Measurements from ENCODE around the gene ARHGAP28. TPM values are rescaled to one million over a fixed set of nuclear protein-coding genes. Genes with fewer than 3 reads are reported as not detected.

ARHGAP28 gene
- total RNA-seq, 2 donors from 2014 or later: 110 to 133 TPM

DNA sequence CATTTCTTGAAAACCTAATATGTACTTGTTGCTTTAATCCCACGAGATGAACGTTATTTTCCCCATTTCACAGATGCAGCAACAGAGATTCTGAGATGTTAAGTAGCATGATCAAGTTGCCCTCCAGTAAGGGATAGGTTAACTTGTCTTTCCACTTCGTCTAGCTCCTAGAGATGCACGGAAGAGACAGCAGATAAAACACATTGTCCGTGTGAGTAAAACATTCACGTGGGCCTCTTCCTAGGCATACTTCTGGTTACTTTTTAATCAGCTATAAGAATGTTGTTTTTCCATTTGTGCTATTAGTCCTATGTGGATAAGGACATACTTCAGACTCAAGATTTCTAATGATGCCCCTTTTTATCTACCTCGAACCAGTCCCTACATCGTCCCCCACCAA, 1.2 kb upstream of the ARHGAP28 start:
- Mint-ChIP-seq H3K27me3 (ENCODE audit: insufficient read depth) (no peaks in the 10 kb centered on the region), H3K9me3 (no peaks in the 10 kb centered on the region), H3K4me3 (peak overlapping the region; percentile 80), H3K4me1 (peaks cover 40% of the 10 kb centered on the region), H3K27ac (peak overlapping the region; percentile 99), H3K36me3 (ENCODE audit: low read depth) (no peaks in the 10 kb centered on the region)
- Histone ChIP-seq H3K9me3 (ENCODE audit: control insufficient read depth, low read length) (no peaks in the 10 kb centered on the region), H3K4me1 (ENCODE audit: control insufficient read depth, insufficient read depth, low read length) (peaks cover 5% of the 10 kb centered on the region), H3K36me3 (ENCODE audit: control insufficient read depth, insufficient read depth, low read length) (no peaks in the 10 kb centered on the region), H3K4me3 (ENCODE audit: low read length) (peak overlapping the region; percentile 92), H3K27me3 (ENCODE audit: control insufficient read depth, insufficient read depth, low read length, poor library complexity, severe bottlenecking) (no peaks in the 10 kb centered on the region), H3K9ac (ENCODE audit: extremely low read depth, low read length, poor library complexity, severe bottlenecking) (peak overlapping the region; percentile 84), H3K27ac (ENCODE audit: low read depth, low read length) (no peak overlapping the region)
- WGBS, 2 experiments (ENCODE audit: insufficient coverage in 1 of 2, insufficient read length in 1 of 2): 71 to 78% methylated on average over 7 to 8 of the region's 8 CpGs
- TF ChIP-seq, protein P1, sequence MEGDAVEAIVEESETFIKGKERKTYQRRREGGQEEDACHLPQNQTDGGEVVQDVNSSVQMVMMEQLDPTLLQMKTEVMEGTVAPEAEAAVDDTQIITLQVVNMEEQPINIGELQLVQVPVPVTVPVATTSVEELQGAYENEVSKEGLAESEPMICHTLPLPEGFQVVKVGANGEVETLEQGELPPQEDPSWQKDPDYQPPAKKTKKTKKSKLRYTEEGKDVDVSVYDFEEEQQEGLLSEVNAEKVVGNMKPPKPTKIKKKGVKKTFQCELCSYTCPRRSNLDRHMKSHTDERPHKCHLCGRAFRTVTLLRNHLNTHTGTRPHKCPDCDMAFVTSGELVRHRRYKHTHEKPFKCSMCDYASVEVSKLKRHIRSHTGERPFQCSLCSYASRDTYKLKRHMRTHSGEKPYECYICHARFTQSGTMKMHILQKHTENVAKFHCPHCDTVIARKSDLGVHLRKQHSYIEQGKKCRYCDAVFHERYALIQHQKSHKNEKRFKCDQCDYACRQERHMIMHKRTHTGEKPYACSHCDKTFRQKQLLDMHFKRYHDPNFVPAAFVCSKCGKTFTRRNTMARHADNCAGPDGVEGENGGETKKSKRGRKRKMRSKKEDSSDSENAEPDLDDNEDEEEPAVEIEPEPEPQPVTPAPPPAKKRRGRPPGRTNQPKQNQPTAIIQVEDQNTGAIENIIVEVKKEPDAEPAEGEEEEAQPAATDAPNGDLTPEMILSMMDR (conservative IDR thresholded peaks at IDR 0.05): no peak
- no peak for DNase-seq

DNA sequence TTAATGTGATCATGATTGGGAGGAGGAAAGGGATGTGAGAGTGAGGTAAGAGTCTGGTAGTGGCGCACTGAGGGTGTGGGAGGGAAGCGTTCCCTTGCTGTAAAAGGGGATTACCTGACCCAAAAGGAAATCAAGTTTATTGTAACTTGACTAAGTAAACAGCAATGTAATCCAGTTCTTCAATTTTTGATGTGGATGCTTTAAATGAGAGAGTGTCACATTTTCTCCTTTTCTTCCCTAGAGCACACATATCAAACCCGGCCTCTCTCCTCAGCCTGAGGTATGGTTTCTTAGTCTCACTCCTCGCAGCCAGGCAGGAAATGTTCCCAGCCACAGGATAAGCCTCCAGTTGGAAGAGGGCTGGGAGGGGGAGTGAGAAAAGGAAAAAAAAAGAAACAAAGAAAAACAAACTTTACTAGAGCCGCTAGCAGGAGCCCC, 688 bp upstream of the ARHGAP28 start:
- H3K9ac ChIP-seq (ENCODE audit: extremely low read depth, low read length, poor library complexity, severe bottlenecking): peak overlapping the region; percentile 84
- 17% methylated on average over 5 of the region's 5 CpGs; no CpG with 5 or more reads in 1 of the 2 experiments for WGBS, 2 experiments (ENCODE audit: insufficient coverage in 1 of 2, insufficient read length in 1 of 2)
- Mint-ChIP-seq H3K36me3 (ENCODE audit: low read depth) (no peaks in the 10 kb centered on the region), H3K27ac (peak overlapping the region; percentile 99), H3K27me3 (ENCODE audit: insufficient read depth) (no peaks in the 10 kb centered on the region), H3K9me3 (no peaks in the 10 kb centered on the region), H3K4me3 (peak overlapping the region; percentile 80), H3K4me1 (peaks cover 44% of the 10 kb centered on the region)
- no peak for DNase-seq
- peaks cover 5% of the 10 kb centered on the region for H3K4me1 ChIP-seq (ENCODE audit: control insufficient read depth, insufficient read depth, low read length)
- peak overlapping the region; percentile 96 for H3K27ac ChIP-seq (ENCODE audit: low read depth, low read length)
- no peaks in the 10 kb centered on the region for H3K27me3 ChIP-seq (ENCODE audit: control insufficient read depth, insufficient read depth, low read length, poor library complexity, severe bottlenecking)
- H3K4me3 ChIP-seq (ENCODE audit: low read length): peak overlapping the region; percentile 92
- TF ChIP-seq, protein P1 (conservative IDR thresholded peaks at IDR 0.05): no peak
- H3K36me3 ChIP-seq (ENCODE audit: control insufficient read depth, insufficient read depth, low read length): no peaks in the 10 kb centered on the region
- H3K9me3 ChIP-seq (ENCODE audit: control insufficient read depth, low read length): no peaks in the 10 kb centered on the region

DNA sequence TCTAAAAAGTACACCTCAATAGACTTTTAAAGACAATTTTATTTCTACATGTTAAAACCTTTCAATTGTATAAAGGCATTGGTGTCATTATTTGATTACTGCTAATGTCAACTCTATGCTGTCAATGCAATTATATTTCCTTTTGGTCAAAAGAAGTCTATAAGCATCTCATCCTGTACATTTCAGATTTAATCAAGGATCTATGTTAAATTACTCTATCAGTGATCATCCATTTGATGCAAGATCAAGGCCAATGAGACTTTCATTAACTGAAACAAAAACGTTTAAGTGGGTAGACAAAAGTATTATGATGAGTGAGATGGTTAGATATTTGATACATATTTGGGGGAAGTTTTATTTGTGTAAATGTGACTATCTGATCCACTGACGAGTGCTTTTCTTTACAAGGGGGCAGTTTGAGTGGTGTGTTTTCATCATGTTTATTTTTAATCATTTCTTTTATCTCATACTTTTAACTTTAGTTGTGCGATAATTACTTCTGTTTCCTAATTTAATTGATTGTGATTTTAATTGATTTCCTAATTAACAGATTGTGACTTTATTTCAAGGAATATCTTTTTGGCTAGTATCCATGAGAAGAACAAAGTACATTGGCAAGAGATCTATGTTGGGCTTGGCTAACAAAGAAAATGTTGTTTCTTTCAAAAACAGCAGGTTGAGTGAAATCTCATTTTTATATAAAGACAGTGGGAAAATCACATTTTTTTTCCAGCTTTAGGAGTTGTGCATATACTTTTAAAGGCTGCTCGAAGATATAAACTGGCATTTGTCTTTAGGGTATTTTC, 1.1 kb downstream of the ARHGAP28 start:
- no peak for DNase-seq
- TF ChIP-seq, protein P1 (conservative IDR thresholded peaks at IDR 0.05): no peak
- H3K36me3 ChIP-seq (ENCODE audit: control insufficient read depth, insufficient read depth, low read length): no peaks in the 10 kb centered on the region
- peak overlapping the region; percentile 80 for H3K4me3 Mint-ChIP-seq
- H3K9ac ChIP-seq (ENCODE audit: extremely low read depth, low read length, poor library complexity, severe bottlenecking): peak overlapping the region; percentile 84
- no peak overlapping the region for H3K27ac ChIP-seq (ENCODE audit: low read depth, low read length)
- H3K27ac Mint-ChIP-seq: peak overlapping the region; percentile 71
- no peaks in the 10 kb centered on the region for H3K9me3 ChIP-seq (ENCODE audit: control insufficient read depth, low read length)
- no peaks in the 10 kb centered on the region for H3K27me3 ChIP-seq (ENCODE audit: control insufficient read depth, insufficient read depth, low read length, poor library complexity, severe bottlenecking)
- peaks cover 5% of the 10 kb centered on the region for H3K4me1 ChIP-seq (ENCODE audit: control insufficient read depth, insufficient read depth, low read length)
- H3K4me1 Mint-ChIP-seq: peaks cover 56% of the 10 kb centered on the region
- H3K9me3 Mint-ChIP-seq: no peaks in the 10 kb centered on the region
- peak overlapping the region; percentile 92 for H3K4me3 ChIP-seq (ENCODE audit: low read length)
- H3K36me3 Mint-ChIP-seq (ENCODE audit: low read depth): peaks cover 8% of the 10 kb centered on the region
- 0 to 47% methylated on average over 1 to 4 of the region's 4 CpGs for WGBS, 2 experiments (ENCODE audit: insufficient coverage in 1 of 2, insufficient read length in 1 of 2)
- H3K27me3 Mint-ChIP-seq (ENCODE audit: insufficient read depth): no peaks in the 10 kb centered on the region
